Colonic mucosa (tissue), 4 donors: ENCODE results near the gene BCL11B. TPM values are rescaled to one million over a fixed set of nuclear protein-coding genes. Genes with fewer than 3 reads are reported as not detected.

Experiments
- DNase-seq: peaks from one replicate; pipeline ENCODE4 v3.0.0-alpha.2; 2020
- H3K27ac ChIP-seq: fragments of 200-600 bp; one replicate; pipeline ENCODE4 v1.8.0; 2021
- H3K27me3 ChIP-seq: fragments of 200-600 bp; one replicate; pipeline ENCODE4 v1.8.0; 2021
- H3K36me3 ChIP-seq: fragments of 200-600 bp; one replicate; pipeline ENCODE4 v1.8.0; 2021
- H3K4me1 ChIP-seq: fragments of 200-600 bp; one replicate; pipeline ENCODE4 v1.8.0; 2021; ENCODE audit warnings: mild to moderate bottlenecking
- H3K4me3 ChIP-seq: fragments of 200-600 bp; one replicate; pipeline ENCODE4 v1.8.0; 2021
- H3K9ac ChIP-seq, 2 donors: one replicate each; pipeline ENCODE4 v1.7.0; 2013; ENCODE audit warnings: control low read depth in 2 of 2, low read depth in 2 of 2, low read length in 2 of 2
- H3K9me3 ChIP-seq: fragments of 200-600 bp; one replicate; pipeline ENCODE4 v1.8.0; 2021
- CTCF ChIP-seq: fragments of 200-600 bp; IDR thresholded peaks from one replicate; pipeline ENCODE4 v1.8.0; 2022; ENCODE audit warnings: antibody characterized with exemption, mild to moderate bottlenecking
- intact Hi-C: fragments of 100-400 bp; cut with DNase I; formaldehyde crosslinking; loops from one replicate; pipeline ENCODE4 v1.14.1; 2022
- total RNA-seq, 2 donors: library from RNA; stranded (reverse); fragmentation: NEBNext Ultra II Directional in 1 of 2; extraction: Animal tissue kit (Norgen Biotek cat#: 25700) in 1 of 2; gene quantifications; one replicate each; pipeline ENCODE4 v1.2.1, GENCODE V29; 2021
- donor health status: healthy.
- donor health status: DM: no; HTN: no; CAD: no.
- donor health status: DM: no; HTN: no; CAD: no.

The BCL11B gene
- total RNA-seq, 2 donors from 2014 or later, result 5.6 to 10.4 TPM

- no peak overlapping the region for H3K9ac ChIP-seq
- no peaks in the 10 kb centered on the region for H3K36me3 ChIP-seq
- H3K27me3 ChIP-seq, result no peaks in the 10 kb centered on the region
- no peaks in the 10 kb centered on the region for H3K4me1 ChIP-seq
- intact Hi-C loops, result no loop called here
- H3K27ac ChIP-seq, result no peak overlapping the region
- no peak overlapping the region for H3K4me3 ChIP-seq
- no peak for DNase-seq
- H3K9me3 ChIP-seq, result no peaks in the 10 kb centered on the region
- no peak for TF ChIP-seq CTCF
These were observed 36.2 kb downstream of the BCL11B start for GRCh38 chr14:99235582-99236320.

- DNase-seq, result no peak
- Histone ChIP-seq H3K4me1 (no peaks in the 10 kb centered on the region), H3K9ac (no peak overlapping the region), H3K27ac (no peak overlapping the region), H3K27me3 (no peaks in the 10 kb centered on the region), H3K4me3 (no peak overlapping the region), H3K9me3 (no peaks in the 10 kb centered on the region), H3K36me3 (no peaks in the 10 kb centered on the region)
- intact Hi-C loops, result no loop called here
- TF ChIP-seq CTCF, result no peak
These were observed 36.9 kb downstream of the BCL11B start for GRCh38 chr14:99234961-99235571.

DNA sequence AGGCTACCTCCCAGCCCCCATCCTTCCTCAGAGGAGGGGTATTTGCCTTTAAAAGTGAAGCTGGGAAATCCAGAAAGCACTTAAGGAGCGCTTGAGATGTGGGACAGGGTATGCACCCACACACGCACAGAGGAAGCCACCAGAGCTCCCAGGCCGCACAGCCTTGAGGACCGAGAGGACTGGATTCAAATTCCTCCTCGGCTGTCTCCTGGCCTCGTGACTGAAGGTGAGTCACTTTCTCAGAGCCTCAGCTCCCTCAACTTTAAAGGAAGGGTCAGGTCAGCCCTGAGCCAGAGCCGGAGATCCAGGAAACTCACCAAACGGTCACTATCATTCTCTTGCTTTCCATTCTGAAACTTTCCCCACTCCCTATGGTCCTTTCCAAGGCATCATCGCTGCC lies 37.6 kb downstream of the BCL11B start:
- no peak for TF ChIP-seq CTCF
- Histone ChIP-seq H3K4me1 (no peaks in the 10 kb centered on the region), H3K36me3 (no peaks in the 10 kb centered on the region), H3K27ac (no peak overlapping the region), H3K9ac (peak overlapping the region in 1 of 2 donors; percentile 26), H3K9me3 (no peaks in the 10 kb centered on the region), H3K27me3 (no peaks in the 10 kb centered on the region), H3K4me3 (no peak overlapping the region)
- intact Hi-C loops, result no loop called here
- no peak for DNase-seq

- no peak overlapping the region for H3K27ac ChIP-seq
- intact Hi-C loops, result no loop called here
These were observed 38.6 kb downstream of the BCL11B start for GRCh38 chr14:99233222-99234035.

More at GRCh38 chr14:99233222-99234035, 38.6 kb downstream of the BCL11B start:
- DNase-seq, result no peak
- H3K9ac ChIP-seq, result no peak overlapping the region
- H3K4me3 ChIP-seq, result no peak overlapping the region
- no peaks in the 10 kb centered on the region for H3K9me3 ChIP-seq
- TF ChIP-seq CTCF, result no peak
- H3K4me1 ChIP-seq, result no peaks in the 10 kb centered on the region
- H3K27me3 ChIP-seq, result no peaks in the 10 kb centered on the region
- H3K36me3 ChIP-seq, result no peaks in the 10 kb centered on the region
